Cardiac muscle cell (in vitro differentiated cells and primary cell): ENCODE data around the gene ARMC5. TPM values are rescaled to one million over a fixed set of nuclear protein-coding genes. Genes with fewer than 3 reads are reported as not detected.

ENCODE experiments used
- DNase-seq, 2 donors: peaks; one replicate each; pipeline versions ENCODE4 v3.0.0 to v3.0.0-alpha.2; 2010 to 2017; ENCODE audit warnings: low read depth in 1 of 2, low spot score in 1 of 2
- H3K27ac ChIP-seq: fragments of 200-600 bp; sonication (generic); 2 replicates; pipeline ENCODE4 v1.5.1; 2016
- H3K27me3 ChIP-seq: fragments of 200-600 bp; sonication (generic); 2 replicates; pipeline ENCODE4 v1.6.0; 2016; ENCODE audit warnings: control low read depth
- H3K36me3 ChIP-seq: fragments of 200-600 bp; sonication (generic); 2 replicates; pipeline ENCODE4 v1.5.1; 2016; ENCODE audit warnings: control low read depth
- H3K4me1 ChIP-seq: fragments of 200-600 bp; sonication (generic); 2 replicates; pipeline ENCODE4 v1.8.1; 2017; ENCODE audit warnings: low read depth, mild to moderate bottlenecking, mixed run types
- H3K4me3 ChIP-seq: fragments of 200-600 bp; sonication (generic); 2 replicates; pipeline ENCODE4 v1.5.1; 2016; ENCODE audit warnings: mild to moderate bottlenecking
- H3K9me3 ChIP-seq: fragments of 200-600 bp; sonication (generic); 2 replicates; pipeline ENCODE4 v1.5.1; 2017; ENCODE audit warnings: low read depth, mild to moderate bottlenecking, control low read depth
- CTCF ChIP-seq: IDR thresholded peaks from 2 replicates; pipeline ENCODE4 v1.5.1; 2012; ENCODE audit warnings: low read depth, mild to moderate bottlenecking, low read length
- polyA plus RNA-seq: library from polyadenylated mRNA; unstranded; fragments of >200 nt; fragmentation: Nextera tagmentation; extraction: Ambion mirVana; gene quantifications from 2 replicates; pipeline ENCODE4 v1.2.1, GENCODE V29; 2016
- total RNA-seq: library from RNA; depleted of rRNA; stranded (reverse); fragments of >200 nt; gene quantifications from 2 replicates; pipeline ENCODE4 v1.2.3, GENCODE V29; 2016

The ARMC5 gene
- total and polyA plus RNA-seq, 2 experiments from 2014 or later = 21.7 to 26.0 TPM

GRCh38 chr16:31428638-31429247 lies 30.6 kb upstream of the ARMC5 start:
- Histone ChIP-seq H3K27ac (peak overlapping the region; percentile 52), H3K4me1 (peaks cover 27% of the 10 kb centered on the region), H3K27me3 (no peaks in the 10 kb centered on the region), H3K36me3 (no peaks in the 10 kb centered on the region), H3K9me3 (no peaks in the 10 kb centered on the region), H3K4me3 (no peak overlapping the region)
- TF ChIP-seq CTCF = no peak
- DNase-seq = no peak

- Histone ChIP-seq H3K27ac (peak overlapping the region; percentile 52), H3K4me3 (no peak overlapping the region), H3K27me3 (no peaks in the 10 kb centered on the region), H3K36me3 (no peaks in the 10 kb centered on the region), H3K4me1 (peaks cover 27% of the 10 kb centered on the region), H3K9me3 (no peaks in the 10 kb centered on the region)
- TF ChIP-seq CTCF = no peak
- no peak for DNase-seq
Observed at GRCh38 chr16:31429314-31429713, 30.0 kb upstream of the ARMC5 start.

- Histone ChIP-seq H3K36me3 (no peaks in the 10 kb centered on the region), H3K4me3 (no peak overlapping the region), H3K4me1 (peaks cover 27% of the 10 kb centered on the region), H3K27me3 (no peaks in the 10 kb centered on the region), H3K9me3 (no peaks in the 10 kb centered on the region), H3K27ac (peak overlapping the region; percentile 52)
- DNase-seq = no peak
- no peak for TF ChIP-seq CTCF
Observed at GRCh38 chr16:31429796-31430195, 29.5 kb upstream of the ARMC5 start.

- no peaks in the 10 kb centered on the region for H3K36me3 ChIP-seq
- H3K27ac ChIP-seq = peak overlapping the region; percentile 57
- no peaks in the 10 kb centered on the region for H3K27me3 ChIP-seq
- H3K4me3 ChIP-seq = no peak overlapping the region
- no peaks in the 10 kb centered on the region for H3K9me3 ChIP-seq
- no peak for DNase-seq
- peaks cover 27% of the 10 kb centered on the region for H3K4me1 ChIP-seq
- no peak for TF ChIP-seq CTCF
Observed at GRCh38 chr16:31430380-31431052, 28.8 kb upstream of the ARMC5 start.

GRCh38 chr16:31435341-31436220 lies 23.7 kb upstream of the ARMC5 start:
- Histone ChIP-seq H3K36me3 (no peaks in the 10 kb centered on the region), H3K4me3 (no peak overlapping the region), H3K9me3 (no peaks in the 10 kb centered on the region), H3K27me3 (no peaks in the 10 kb centered on the region), H3K27ac (no peak overlapping the region), H3K4me1 (peaks cover 11% of the 10 kb centered on the region)
- TF ChIP-seq CTCF = no peak
- no peak for DNase-seq
